HG03159 (cell line): ENCODE results near the gene MYOM1.
"Not testable (repeated sequence)": the region's sequence is repeated elsewhere in the genome, so short reads cannot be mapped to it uniquely, and the experiment has no call there.

Experiments used
- ATAC-seq: cut with Tn5 transposase; IDR thresholded peaks from one replicate; pipeline ENCODE4 v1.9.1; 2021; ENCODE audit warnings: mild to moderate bottlenecking, moderate library complexity; ENCODE audit not compliant: unreplicated experiment

The MYOM1 gene

GRCh38 chr18:3093624-3094337 is 126.0 kb downstream of the MYOM1 start:
- ATAC-seq = no peak

GRCh38 chr18:3092727-3093126 is 127.0 kb downstream of the MYOM1 start:
- no peak for ATAC-seq

GRCh38 chr18:3089579-3089978 is 130.2 kb downstream of the MYOM1 start:
- ATAC-seq = no peak

- ATAC-seq = no peak
Observed at GRCh38 chr18:3088449-3088848, 131.3 kb downstream of the MYOM1 start.

- no peak for ATAC-seq
Observed at GRCh38 chr18:3086871-3087270, 132.9 kb downstream of the MYOM1 start.

- no peak for ATAC-seq
Observed at GRCh38 chr18:3085612-3086011, 134.2 kb downstream of the MYOM1 start.

GRCh38 chr18:3084206-3084605 is 135.6 kb downstream of the MYOM1 start:
- no peak for ATAC-seq

GRCh38 chr18:3083766-3084165 is 136.0 kb downstream of the MYOM1 start:
- no peak for ATAC-seq

GRCh38 chr18:3081584-3081991 is 138.2 kb downstream of the MYOM1 start:
- no peak for ATAC-seq

- no peak for ATAC-seq
Observed at GRCh38 chr18:3079653-3080052, 140.1 kb downstream of the MYOM1 start.

GRCh38 chr18:3075491-3075890 is 144.3 kb downstream of the MYOM1 start:
- no peak for ATAC-seq

GRCh38 chr18:3074087-3074486 is 145.7 kb downstream of the MYOM1 start:
- no peak for ATAC-seq

GRCh38 chr18:3073353-3073752 is 146.4 kb downstream of the MYOM1 start:
- ATAC-seq = not testable (repeated sequence)

- no peak for ATAC-seq
Observed at GRCh38 chr18:3071676-3072075, 148.1 kb downstream of the MYOM1 start.

- no peak for ATAC-seq
Observed at GRCh38 chr18:3069671-3070433, 149.9 kb downstream of the MYOM1 start.

- ATAC-seq = no peak
Observed at GRCh38 chr18:3067722-3068121, 152.0 kb downstream of the MYOM1 start.

GRCh38 chr18:3067165-3067661 is 152.6 kb downstream of the MYOM1 start:
- ATAC-seq = no peak

- no peak for ATAC-seq
Observed at GRCh38 chr18:3066341-3067110, 153.2 kb downstream of the MYOM1 start.

GRCh38 chr18:3063766-3064165 is 156.0 kb downstream of the MYOM1 start:
- not testable (repeated sequence) for ATAC-seq

GRCh38 chr18:3062798-3063680 is 156.7 kb downstream of the MYOM1 start:
- no peak for ATAC-seq
